ENCODE measurements around the gene BEND6. TPM values are rescaled to one million over a fixed set of nuclear protein-coding genes. Genes with fewer than 3 reads are reported as not detected.

Gene BEND6, protein sequence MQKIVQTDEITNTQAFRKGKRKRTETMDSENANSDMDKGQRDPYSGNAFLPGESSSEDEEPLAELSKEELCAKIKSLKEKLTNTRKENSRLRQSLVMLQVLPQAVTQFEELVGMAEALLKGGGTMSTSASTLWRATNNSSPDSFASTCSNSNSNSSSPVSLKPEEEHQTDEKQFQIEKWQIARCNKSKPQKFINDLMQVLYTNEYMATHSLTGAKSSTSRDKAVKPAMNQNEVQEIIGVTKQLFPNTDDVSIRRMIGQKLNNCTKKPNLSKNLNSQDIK
- total RNA-seq = 1 to 10 TPM in 1 of 3 donors, under 1 TPM in 2; 0.17 to 1.4 (median 0.31) TPM
- long read RNA-seq, donor 1, partial matches to known transcripts = 0 of 3 reads
- long read RNA-seq, donor 1, other reads (novel, unspliced or antisense) = 0 of 3 reads
- long read RNA-seq, donor 2 = 0 reads

DNA sequence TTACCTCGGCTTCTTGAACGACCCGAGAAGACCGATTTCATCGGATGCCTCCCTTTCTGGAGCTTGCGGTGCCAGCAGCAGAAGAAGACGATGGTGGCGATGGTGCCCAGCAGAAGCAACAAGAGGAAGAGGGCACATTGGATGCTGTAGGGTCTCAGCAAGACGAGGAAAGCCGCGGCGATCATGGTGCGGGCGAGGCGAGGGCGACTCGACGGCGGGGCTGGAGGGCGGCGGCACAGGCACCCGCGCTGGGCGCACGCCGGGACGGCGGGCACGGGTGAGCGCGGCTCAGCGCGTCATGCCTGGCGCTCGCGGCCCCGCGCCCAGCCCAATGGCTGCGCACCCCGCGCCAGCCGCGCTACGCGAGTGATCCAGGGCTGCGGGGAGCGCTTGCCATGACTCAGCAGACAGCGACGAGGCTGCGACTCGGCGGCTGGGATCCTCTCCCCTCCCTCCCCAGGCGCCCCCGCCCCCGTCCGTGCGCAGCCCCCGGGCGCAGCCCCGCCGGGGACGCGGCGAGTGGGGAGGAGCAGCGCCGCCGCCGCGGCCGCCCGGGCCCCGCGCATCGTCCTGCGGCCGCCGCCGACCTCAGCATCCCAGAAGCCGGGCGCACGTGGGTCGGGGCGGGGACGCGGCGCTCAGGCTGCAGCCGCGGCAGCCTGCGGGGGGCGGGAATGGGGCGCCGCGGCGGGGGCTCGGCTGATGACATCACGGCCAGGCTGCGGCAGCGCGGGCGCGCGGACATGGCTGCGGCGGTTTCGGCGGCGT, at the start of gene BEND6:
Gene BEND6 (plus strand): TSS at position 705 of the 768 bp plus-strand sequence. CDS start 26,704 bp downstream, outside the sequence.
- ATAC-seq (peak; percentile 60), DNase-seq (peak; percentile 18 to 52 (median 41))
- H3K36me3 ChIP-seq (ENCODE audit: low read depth) = no peaks in the 10 kb centered on the region
- H3K9me3 ChIP-seq = no peaks in the 10 kb centered on the region
- TF ChIP-seq, protein P1, sequence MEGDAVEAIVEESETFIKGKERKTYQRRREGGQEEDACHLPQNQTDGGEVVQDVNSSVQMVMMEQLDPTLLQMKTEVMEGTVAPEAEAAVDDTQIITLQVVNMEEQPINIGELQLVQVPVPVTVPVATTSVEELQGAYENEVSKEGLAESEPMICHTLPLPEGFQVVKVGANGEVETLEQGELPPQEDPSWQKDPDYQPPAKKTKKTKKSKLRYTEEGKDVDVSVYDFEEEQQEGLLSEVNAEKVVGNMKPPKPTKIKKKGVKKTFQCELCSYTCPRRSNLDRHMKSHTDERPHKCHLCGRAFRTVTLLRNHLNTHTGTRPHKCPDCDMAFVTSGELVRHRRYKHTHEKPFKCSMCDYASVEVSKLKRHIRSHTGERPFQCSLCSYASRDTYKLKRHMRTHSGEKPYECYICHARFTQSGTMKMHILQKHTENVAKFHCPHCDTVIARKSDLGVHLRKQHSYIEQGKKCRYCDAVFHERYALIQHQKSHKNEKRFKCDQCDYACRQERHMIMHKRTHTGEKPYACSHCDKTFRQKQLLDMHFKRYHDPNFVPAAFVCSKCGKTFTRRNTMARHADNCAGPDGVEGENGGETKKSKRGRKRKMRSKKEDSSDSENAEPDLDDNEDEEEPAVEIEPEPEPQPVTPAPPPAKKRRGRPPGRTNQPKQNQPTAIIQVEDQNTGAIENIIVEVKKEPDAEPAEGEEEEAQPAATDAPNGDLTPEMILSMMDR (IDR thresholded peaks at IDR 0.05) = no peak
- peaks cover 10% of the 10 kb centered on the region for H3K4me1 ChIP-seq (ENCODE audit: low read depth)
- intact Hi-C loops (cut with DNase I, micrococcal nuclease) = no loop called here
- H3K4me3 ChIP-seq = peak within 1 kb of the TSS; percentile 17

DNA sequence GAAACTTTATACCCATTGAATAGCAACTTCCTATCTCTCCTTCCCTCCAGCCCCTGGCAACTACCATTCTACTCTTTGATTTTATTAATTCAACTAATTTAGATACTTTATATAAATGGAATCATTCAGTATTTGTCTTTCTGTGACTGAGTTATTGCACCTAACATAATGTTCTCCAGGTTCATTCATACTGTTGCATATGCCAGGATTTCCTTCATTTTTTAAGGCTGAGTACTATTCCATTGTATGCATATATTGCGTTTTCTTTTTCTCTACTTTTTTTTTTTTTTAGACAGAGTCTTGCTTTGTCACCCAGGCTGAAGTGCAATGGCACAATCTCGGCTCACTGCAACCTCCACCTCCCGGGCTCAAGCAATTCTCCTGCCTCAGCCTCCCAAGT, 49.5 kb upstream of the BEND6 start:
- DNase-seq = no peak
- Histone ChIP-seq H3K4me1 (ENCODE audit: low read depth) (no peaks in the 10 kb centered on the region), H3K4me3 (no peak overlapping the region), H3K9me3 (no peaks in the 10 kb centered on the region), H3K36me3 (ENCODE audit: low read depth) (no peaks in the 10 kb centered on the region)
- no peak for ATAC-seq
- intact Hi-C loops (cut with DNase I, micrococcal nuclease) = loop anchor here (2.0 to 10.0 kb wide), 2 partner anchors 109 to 419 kb away; no protein-coding TSS in a partner anchor
- TF ChIP-seq, protein P1 (IDR thresholded peaks at IDR 0.05) = no peak

DNA sequence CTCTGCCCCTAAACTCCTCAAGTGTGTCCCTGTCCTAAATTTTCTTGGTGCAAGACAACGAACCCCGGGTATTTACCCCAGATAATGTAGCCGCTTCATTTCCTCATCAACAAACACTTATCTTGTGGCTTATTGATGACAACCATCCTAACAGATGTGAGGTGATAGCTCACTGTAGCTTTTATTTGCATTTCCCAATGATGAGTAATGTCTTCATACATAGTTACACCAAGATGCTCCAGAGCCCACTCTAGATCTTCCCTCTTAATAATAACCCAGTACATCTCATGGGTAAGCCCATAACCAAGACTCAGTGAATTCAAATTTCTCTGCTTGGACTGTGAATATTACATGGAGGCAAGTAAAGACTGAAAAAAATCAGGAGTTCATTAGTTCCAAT, 48.2 kb upstream of the BEND6 start:
- no peak for ATAC-seq
- intact Hi-C loops (cut with DNase I, micrococcal nuclease) = loop anchor here in 1 of 2 donors (10.0 kb wide), 1 partner anchor 108 kb away; no protein-coding TSS in a partner anchor
- H3K9me3 ChIP-seq = no peaks in the 10 kb centered on the region
- H3K4me3 ChIP-seq = no peak overlapping the region
- no peak for DNase-seq
- TF ChIP-seq, protein P1 (IDR thresholded peaks at IDR 0.05) = no peak
- no peaks in the 10 kb centered on the region for H3K36me3 ChIP-seq (ENCODE audit: low read depth)
- H3K4me1 ChIP-seq (ENCODE audit: low read depth) = no peaks in the 10 kb centered on the region

DNA sequence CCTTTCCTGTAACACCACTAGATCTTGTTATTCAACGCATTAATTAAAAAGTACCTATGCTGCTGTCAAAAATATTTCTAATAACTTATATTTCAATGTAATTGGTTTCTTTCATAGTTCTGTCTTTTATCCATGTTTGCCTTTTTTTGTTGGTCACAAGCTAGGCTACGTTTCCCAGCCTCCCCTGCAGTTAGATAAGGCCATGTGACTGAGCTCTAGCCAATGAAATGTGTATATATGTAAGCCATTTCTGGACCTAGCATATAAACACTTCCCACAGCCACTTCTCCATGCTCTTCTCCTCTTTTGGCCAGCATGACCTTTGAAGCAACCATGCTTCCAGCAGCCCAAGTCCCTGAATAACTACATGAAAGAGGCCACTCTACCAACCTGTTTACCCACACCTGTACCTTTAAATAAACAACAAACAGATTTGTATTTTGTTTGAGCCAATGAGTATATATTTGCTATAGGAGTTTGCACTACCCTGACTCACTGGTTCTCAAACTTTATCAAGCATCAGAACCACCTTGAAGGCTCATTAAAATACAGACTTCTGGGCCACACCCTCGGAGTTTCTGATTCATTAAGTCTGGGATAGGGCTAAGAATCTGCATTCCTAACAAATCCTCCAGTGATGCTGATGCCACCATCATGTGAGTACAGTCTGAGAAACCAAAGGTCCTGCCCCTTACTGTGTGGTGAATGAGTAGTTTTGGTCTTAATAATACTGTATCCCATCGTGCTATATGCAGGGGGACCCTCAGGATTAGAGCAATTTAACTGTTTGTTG, 45.6 kb upstream of the BEND6 start:
- TF ChIP-seq, protein P1 (IDR thresholded peaks at IDR 0.05) = no peak
- intact Hi-C loops (cut with DNase I, micrococcal nuclease) = loop anchor here in 1 of 2 donors (10.0 kb wide), 1 partner anchor 105 kb away; no protein-coding TSS in a partner anchor
- ATAC-seq (no peak), DNase-seq (no peak)
- Histone ChIP-seq H3K36me3 (ENCODE audit: low read depth) (no peaks in the 10 kb centered on the region), H3K4me3 (no peak overlapping the region), H3K4me1 (ENCODE audit: low read depth) (no peaks in the 10 kb centered on the region), H3K9me3 (no peaks in the 10 kb centered on the region)

DNA sequence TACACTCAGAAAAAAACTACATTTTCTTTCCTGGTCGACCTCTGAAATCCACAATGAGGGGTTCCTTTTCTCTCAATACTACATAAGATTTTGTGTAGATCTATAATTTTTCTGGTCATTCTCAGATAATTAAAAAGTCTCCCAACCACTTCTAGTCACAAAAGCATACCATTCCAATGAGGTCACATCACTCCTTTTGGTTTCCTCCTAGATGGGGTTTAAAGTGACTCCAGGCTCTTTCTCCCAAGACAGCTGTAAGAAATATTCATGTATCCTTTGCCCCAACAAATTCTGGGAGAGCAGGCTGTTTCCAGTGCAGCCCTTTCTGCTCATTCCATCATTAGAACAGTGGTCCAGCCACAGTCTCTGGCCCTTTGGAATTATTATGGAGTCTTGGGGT, 43.1 kb upstream of the BEND6 start:
- Histone ChIP-seq H3K4me1 (ENCODE audit: low read depth) (no peaks in the 10 kb centered on the region), H3K9me3 (no peaks in the 10 kb centered on the region), H3K36me3 (ENCODE audit: low read depth) (no peaks in the 10 kb centered on the region), H3K4me3 (no peak overlapping the region)
- TF ChIP-seq, protein P1 (IDR thresholded peaks at IDR 0.05) = no peak
- no peak for DNase-seq
- ATAC-seq = no peak
- intact Hi-C loops (cut with DNase I, micrococcal nuclease) = no loop called here
